Measurements from ENCODE around the gene SMG6.

DNA sequence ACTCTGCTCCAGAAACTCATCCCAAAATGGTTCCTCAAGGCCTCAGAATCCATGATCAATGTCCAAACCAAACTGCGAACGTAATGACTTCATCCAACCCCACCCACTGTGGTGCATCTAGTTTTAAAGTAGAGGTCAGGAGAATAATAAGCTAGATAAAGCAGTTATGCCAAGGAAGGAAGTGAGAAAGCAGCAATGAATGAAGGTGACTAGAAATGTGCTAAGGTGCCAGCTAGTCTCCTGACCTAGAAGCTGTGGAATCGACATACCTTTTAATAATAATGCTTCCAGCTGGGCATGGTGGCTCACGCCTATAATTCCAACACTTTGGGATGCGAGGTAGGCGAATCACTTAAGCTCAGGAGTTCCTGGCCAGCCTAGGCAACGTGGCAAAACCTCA is 99.2 kb downstream of the SMG6 start:
- TF ChIP-seq, protein P1, sequence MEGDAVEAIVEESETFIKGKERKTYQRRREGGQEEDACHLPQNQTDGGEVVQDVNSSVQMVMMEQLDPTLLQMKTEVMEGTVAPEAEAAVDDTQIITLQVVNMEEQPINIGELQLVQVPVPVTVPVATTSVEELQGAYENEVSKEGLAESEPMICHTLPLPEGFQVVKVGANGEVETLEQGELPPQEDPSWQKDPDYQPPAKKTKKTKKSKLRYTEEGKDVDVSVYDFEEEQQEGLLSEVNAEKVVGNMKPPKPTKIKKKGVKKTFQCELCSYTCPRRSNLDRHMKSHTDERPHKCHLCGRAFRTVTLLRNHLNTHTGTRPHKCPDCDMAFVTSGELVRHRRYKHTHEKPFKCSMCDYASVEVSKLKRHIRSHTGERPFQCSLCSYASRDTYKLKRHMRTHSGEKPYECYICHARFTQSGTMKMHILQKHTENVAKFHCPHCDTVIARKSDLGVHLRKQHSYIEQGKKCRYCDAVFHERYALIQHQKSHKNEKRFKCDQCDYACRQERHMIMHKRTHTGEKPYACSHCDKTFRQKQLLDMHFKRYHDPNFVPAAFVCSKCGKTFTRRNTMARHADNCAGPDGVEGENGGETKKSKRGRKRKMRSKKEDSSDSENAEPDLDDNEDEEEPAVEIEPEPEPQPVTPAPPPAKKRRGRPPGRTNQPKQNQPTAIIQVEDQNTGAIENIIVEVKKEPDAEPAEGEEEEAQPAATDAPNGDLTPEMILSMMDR (IDR thresholded peaks at IDR 0.05; ENCODE audit: insufficient read depth, low read length, poor library complexity, severe bottlenecking), result no peak
- TF ChIP-seq EZH2phosphoT487 (conservative IDR thresholded peaks at IDR 0.05; ENCODE audit: low read length), result no peak
